Kidney (tissue), 14 donors: ENCODE data around the gene RAB6D. TPM values are rescaled to one million over a fixed set of nuclear protein-coding genes. Genes with fewer than 3 reads are reported as not detected.
A peak's percentile ranks its signal among the peaks of the same experiment; 100 is the strongest.
"Not testable (repeated sequence)": the region's sequence is repeated elsewhere in the genome, so short reads cannot be mapped to it uniquely, and the experiment has no call there.

Experiments used
- DNase-seq, 5 donors: peaks; one replicate each; pipeline ENCODE4 v3.0.0-alpha.2; 2013 to 2020
- FAIRE-seq: peaks from 2 replicates; lab custom pipeline; 2012; peaks lifted over from hg19 to GRCh38; lab: Jason Lieb, UNC
- H3K27ac ChIP-seq, 2 donors: one replicate each; pipeline ENCODE4 v1.7.0; 2013; ENCODE audit warnings: low read depth in 2 of 2, low read length in 2 of 2, inconsistent platforms in 1 of 2
- H3K27me3 ChIP-seq: one replicate; pipeline ENCODE4 v1.7.1; 2013; ENCODE audit warnings: low read length, inconsistent platforms; ENCODE audit not compliant: control insufficient read depth, insufficient read depth
- H3K36me3 ChIP-seq, 3 donors: one replicate each; pipeline versions ENCODE4 v1.7.0 to v1.7.1; 2013; ENCODE audit warnings: low read length in 3 of 3, control low read depth in 1 of 3, inconsistent platforms in 1 of 3; ENCODE audit not compliant: insufficient read depth in 3 of 3, control insufficient read depth in 2 of 3
- H3K4me1 ChIP-seq, 3 donors: one replicate each; pipeline versions ENCODE4 v1.7.0 to v1.7.1; 2013; ENCODE audit warnings: low read length in 3 of 3, inconsistent platforms in 1 of 3, low read depth in 1 of 3; ENCODE audit not compliant: control insufficient read depth in 2 of 3, insufficient read depth in 2 of 3
- H3K4me3 ChIP-seq, 3 donors: one replicate each; pipeline versions ENCODE4 v1.7.0 to v1.8.1; 2013; ENCODE audit warnings: low read length in 3 of 3, control low read depth in 1 of 3, inconsistent platforms in 1 of 3
- H3K9ac ChIP-seq, 3 donors: one replicate each; pipeline versions ENCODE4 v1.7.0 to v1.7.1; 2013; ENCODE audit warnings: low read length in 3 of 3, control low read depth in 1 of 3, inconsistent platforms in 1 of 3
- H3K9me3 ChIP-seq, 3 donors: one replicate each; pipeline versions ENCODE4 v1.7.0 to v1.7.1; 2013; ENCODE audit warnings: low read length in 3 of 3, control low read depth in 1 of 3, inconsistent platforms in 1 of 3; ENCODE audit not compliant: control insufficient read depth in 2 of 3, insufficient read depth in 1 of 3
- CTCF ChIP-seq: IDR thresholded peaks from 3 replicates; pipeline ENCODE4 v1.5.1; 2012; ENCODE audit warnings: mild to moderate bottlenecking, moderate library complexity, borderline replicate concordance; ENCODE audit not compliant: insufficient read depth; ENCODE audit errors: extremely low read depth
- intact Hi-C: fragments of 100-400 bp; cut with DNase I; formaldehyde crosslinking; loops from one replicate; pipeline ENCODE4 v1.11.1; 2022
- polyA plus RNA-seq: library from polyadenylated mRNA; stranded (reverse); fragments of 350-450 nt; fragmentation: Illumina TruSeq; extraction: RNeasy Lipid Tissue Mini Kit (QIAGEN cat#74804); gene quantifications from one replicate; pipeline ENCODE4 v1.2.3, GENCODE V29; 2014; ENCODE audit warnings: low read depth, low replicate concordance; ENCODE audit not compliant: insufficient read depth
- total RNA-seq: library from RNA; stranded (reverse); fragmentation: NEBNext Ultra II Directional; extraction: Animal tissue kit (Norgen Biotek cat#: 25700); gene quantifications from one replicate; pipeline ENCODE4 v1.2.1, GENCODE V29; 2021
- donor health status: control.
- donor health status: control.
- donor health status: control.
- donor health status: control.
- donor health status: control.
- donor health status: DM: yes; HTN: yes; CAD: no.
- donor health status: Normal renal cell carcinoma (clear cell type).

RAB6D gene
- total and polyA plus RNA-seq, 2 donors from 2014 or later, result 0.16 to 0.24 TPM

- no peaks in the 10 kb centered on the region for H3K4me1 ChIP-seq
- intact Hi-C loops, result no loop called here
- no peak overlapping the region for H3K9ac ChIP-seq
- peaks cover 0 to 4% (median 0%) of the 10 kb centered on the region in 3 donors for H3K9me3 ChIP-seq
- no peak overlapping the region for H3K27ac ChIP-seq
- no peak overlapping the region for H3K4me3 ChIP-seq
- DNase-seq (no peak), FAIRE-seq (no peak)
- no peaks in the 10 kb centered on the region for H3K36me3 ChIP-seq
- peaks cover 7% of the 10 kb centered on the region for H3K27me3 ChIP-seq
- TF ChIP-seq CTCF, result no peak
Measured at GRCh38 chr2:131365452-131365851, 1.5 kb upstream of the RAB6D start.

- peak in 1 of 5 donors; percentile 27 for DNase-seq
- H3K27ac ChIP-seq, intact Hi-C loops, H3K27me3 ChIP-seq, H3K36me3 ChIP-seq, FAIRE-seq, H3K4me1 ChIP-seq, H3K9me3 ChIP-seq, H3K9ac ChIP-seq, H3K4me3 ChIP-seq: not testable (repeated sequence)
Measured at GRCh38 chr2:131363213-131363612, 755 bp downstream of the RAB6D start.

- H3K27me3 ChIP-seq, H3K4me3 ChIP-seq, H3K4me1 ChIP-seq, H3K27ac ChIP-seq, intact Hi-C loops, DNase-seq, H3K36me3 ChIP-seq, FAIRE-seq, H3K9me3 ChIP-seq, H3K9ac ChIP-seq: not testable (repeated sequence)
Measured at GRCh38 chr2:131361773-131362172, 2.2 kb downstream of the RAB6D start.

GRCh38 chr2:131353167-131353697 lies 10.7 kb downstream of the RAB6D start:
- H3K27ac ChIP-seq, H3K36me3 ChIP-seq, DNase-seq, H3K9me3 ChIP-seq, H3K4me1 ChIP-seq, intact Hi-C loops, H3K27me3 ChIP-seq, FAIRE-seq, H3K4me3 ChIP-seq, H3K9ac ChIP-seq: not testable (repeated sequence)

- no peaks in the 10 kb centered on the region for H3K4me1 ChIP-seq
- intact Hi-C loops, result no loop called here
- H3K9ac ChIP-seq, result no peak overlapping the region
- H3K27ac ChIP-seq, result no peak overlapping the region
- H3K27me3 ChIP-seq, result no peaks in the 10 kb centered on the region
- H3K9me3 ChIP-seq, result no peaks in the 10 kb centered on the region
- H3K4me3 ChIP-seq, result no peak overlapping the region
- DNase-seq, result no peak
- no peak for TF ChIP-seq CTCF
- no peaks in the 10 kb centered on the region for H3K36me3 ChIP-seq
- no peak for FAIRE-seq
Measured at GRCh38 chr2:131349021-131349420, 14.9 kb downstream of the RAB6D start.

GRCh38 chr2:131347035-131347434 lies 16.9 kb downstream of the RAB6D start:
- H3K27ac ChIP-seq, FAIRE-seq, H3K4me3 ChIP-seq, H3K27me3 ChIP-seq, H3K9me3 ChIP-seq, H3K9ac ChIP-seq, DNase-seq, H3K36me3 ChIP-seq, intact Hi-C loops, H3K4me1 ChIP-seq: not testable (repeated sequence)

- H3K4me3 ChIP-seq, result not testable (repeated sequence)
Measured at GRCh38 chr2:131339307-131339706, 24.7 kb downstream of the RAB6D start.

More at GRCh38 chr2:131339307-131339706, 24.7 kb downstream of the RAB6D start:
- H3K4me1 ChIP-seq, H3K9ac ChIP-seq, DNase-seq, intact Hi-C loops, H3K27me3 ChIP-seq, FAIRE-seq, H3K36me3 ChIP-seq, H3K9me3 ChIP-seq, H3K27ac ChIP-seq: not testable (repeated sequence)
